GM18870 (cell line): ENCODE data around the gene COL3A1.

ENCODE experiments used
- ATAC-seq: cut with Tn5 transposase; IDR thresholded peaks from one replicate; pipeline ENCODE4 v1.9.1; 2021; ENCODE audit warnings: moderate library complexity; ENCODE audit not compliant: unreplicated experiment

COL3A1 gene

DNA sequence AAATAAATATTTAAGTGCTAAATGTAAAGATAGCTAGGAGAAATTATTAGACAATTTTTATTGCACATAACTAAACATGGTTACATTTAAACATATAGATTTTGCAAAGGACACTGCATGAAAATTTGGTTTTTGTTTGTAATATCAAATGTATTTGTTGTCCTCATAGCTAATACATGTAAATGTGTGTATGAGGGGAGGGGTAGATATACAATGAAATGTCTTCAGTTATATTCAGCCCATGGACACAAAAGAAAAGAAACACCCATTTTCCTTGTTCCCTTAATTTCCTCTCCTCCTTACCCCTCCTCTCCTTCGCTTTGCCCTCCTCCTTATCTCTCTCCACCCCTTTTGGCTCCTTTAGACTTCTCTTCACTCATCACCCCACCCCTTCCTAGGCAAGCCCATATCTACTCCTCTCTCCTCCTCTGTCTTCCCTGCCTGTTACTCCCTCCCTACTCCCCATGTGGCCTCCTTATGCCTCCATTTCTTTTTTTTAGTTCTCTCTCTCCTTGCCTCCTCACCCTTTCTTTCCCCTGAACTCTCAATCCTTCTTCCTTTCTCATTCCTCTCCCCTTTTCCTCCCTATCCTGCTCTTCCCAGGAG, 1.4 kb downstream of the COL3A1 start:
- ATAC-seq, result no peak

DNA sequence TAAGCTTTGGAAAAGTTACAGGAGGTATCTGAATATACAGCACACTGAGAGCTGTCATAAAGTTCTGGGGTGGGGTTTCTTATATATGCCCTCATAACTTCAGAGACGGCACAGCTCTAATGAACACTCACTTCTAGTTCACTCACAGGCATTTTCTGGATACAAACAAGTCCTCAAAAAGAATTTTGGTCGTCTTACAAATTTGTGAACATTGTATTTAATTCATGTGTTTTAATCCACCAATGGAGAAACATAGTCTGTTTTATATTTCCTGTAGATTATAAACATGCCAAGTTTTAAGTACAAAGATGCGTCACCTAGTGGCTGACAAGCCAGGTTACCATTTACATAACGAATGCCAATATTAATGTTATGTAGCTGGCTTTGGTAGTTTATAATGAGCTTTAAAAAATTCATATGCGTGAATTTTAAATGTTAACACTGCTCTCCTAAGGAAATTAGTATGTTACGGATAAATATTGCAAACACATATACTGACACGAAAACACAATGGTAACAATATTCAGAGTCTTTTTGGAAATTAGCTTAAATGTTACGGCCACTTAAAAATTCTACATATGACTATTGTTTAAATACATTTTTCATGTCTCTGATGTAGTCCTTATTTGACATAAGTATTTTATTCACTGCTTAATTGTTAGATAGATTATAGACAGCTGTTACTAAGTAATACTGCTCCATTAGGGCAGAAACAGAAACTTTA, 2.5 kb downstream of the COL3A1 start:
- ATAC-seq, result no peak

DNA sequence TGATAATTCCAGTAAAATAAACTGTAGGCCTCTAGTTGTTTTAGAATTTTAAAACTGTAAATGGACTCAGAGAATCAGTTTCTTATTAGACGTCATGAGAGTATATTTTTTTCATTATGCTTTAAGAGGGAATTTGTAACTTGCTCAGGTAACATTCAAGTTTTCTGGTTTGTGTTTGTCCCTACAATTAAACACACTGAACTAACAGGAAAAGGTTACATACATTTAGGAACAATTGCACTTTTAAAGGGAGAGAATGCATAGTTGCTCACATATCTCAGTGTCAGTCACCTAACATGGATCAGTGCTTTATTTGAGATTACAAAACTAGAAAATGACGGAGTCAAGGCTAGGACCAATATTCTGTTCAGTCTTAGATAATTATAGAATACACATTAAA, 3.1 kb downstream of the COL3A1 start:
- no peak for ATAC-seq

DNA sequence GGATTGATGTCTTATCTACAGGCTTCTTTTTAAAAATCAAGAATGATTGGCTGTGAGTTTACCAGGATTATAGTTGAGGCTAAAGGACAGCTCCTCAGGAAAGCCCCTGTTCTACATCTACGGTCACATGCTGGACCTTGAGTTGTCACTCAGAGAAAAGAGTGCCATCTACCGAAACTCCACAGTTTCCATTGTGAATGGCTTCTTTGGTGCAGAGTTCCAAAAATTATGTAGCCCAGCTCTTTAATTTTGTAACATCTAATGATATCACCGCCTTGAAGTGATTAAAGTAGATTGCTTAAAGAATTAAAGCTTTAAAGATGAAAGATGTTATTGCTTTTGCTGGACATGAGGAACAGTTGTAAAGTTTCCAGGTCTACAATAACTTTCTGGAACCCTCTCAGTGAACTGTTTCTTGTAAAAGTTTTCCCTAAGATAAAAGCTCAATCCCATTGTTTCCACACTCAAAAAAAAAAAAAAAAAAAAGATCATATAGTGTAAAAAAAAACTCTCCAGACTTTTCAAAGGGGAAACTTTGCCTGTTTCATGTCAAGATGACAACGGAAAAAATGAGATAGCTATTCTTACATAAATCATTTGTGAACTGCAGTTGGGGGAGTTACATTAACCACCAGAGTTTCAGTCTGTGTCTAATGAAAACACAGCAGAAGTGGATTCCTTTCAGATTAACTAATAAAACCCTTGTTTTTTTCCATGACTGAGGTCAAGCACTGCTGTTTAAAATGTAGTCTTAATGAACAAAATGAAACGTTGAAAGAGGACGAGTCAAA, 4.3 kb downstream of the COL3A1 start:
- peak; percentile 88 for ATAC-seq

DNA sequence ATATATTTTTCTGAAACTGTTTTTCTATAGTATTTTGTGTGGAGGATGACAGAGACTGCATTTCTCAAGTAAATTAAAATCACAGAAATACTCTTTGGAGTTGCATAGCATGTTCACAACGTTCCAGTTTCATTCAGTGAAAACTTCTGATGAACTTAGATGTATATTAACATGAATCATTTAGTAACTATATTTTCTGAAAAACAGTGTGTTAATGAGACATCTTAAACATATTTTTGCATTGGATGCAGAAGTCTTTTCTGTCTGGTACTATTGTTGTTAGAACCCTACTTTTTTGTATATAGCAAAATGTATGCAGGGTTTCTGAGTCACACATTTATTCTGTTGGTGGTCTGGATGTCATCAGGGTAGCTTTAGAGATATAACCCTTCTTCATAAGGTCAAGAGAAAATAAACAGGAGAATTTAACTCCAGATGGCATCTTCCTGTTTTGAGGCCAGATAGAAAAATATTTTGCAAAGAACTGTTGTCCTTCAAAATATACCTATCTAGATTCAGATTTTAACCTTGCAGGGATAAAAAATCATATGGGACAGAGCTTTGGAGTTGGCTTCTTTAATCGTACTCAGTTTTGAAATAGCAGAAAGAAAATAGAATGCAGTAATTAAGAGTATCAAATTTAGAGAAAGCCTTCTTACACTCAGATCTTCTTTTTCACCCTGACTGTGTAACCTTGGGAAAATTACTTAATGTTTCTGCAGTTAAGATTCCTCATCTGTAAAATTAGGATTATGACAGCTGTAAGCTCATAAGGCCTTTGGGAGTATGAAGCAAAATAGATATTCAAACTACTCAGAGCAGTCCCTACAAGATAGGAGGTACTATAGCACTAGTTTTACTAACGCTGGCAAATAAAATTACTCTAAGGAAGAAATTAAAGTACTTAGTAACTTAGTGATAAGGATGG, 5.3 kb downstream of the COL3A1 start:
- peak; percentile 20 for ATAC-seq

DNA sequence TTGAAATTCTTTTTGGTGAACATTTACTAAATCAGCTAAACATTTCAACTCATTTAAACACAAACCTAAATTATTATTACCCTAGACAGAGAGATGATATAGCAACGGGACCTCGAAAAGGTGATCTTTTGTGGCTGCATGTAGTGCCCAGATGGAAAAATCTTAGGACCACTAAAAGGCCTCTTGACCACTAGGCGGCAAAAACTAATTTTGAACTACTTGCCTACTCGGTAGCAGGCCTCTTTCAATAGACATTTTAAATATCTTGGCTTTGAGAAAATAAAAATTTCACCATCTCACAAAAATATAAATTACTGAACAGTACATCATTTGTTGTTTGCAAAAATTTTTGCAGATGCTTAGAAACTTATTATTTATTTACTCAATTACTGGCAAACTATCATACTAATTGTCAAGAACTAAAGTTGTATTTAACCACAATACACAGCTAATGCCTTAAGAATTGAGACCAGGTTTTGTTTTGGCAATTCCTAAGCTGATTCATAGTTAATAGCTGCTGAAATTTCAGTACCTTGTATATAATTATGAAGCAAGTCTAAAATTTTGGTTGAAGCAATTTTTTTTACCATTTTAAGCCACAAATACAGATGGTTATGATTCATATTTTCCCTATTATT, 9.4 kb downstream of the COL3A1 start:
- no peak for ATAC-seq

DNA sequence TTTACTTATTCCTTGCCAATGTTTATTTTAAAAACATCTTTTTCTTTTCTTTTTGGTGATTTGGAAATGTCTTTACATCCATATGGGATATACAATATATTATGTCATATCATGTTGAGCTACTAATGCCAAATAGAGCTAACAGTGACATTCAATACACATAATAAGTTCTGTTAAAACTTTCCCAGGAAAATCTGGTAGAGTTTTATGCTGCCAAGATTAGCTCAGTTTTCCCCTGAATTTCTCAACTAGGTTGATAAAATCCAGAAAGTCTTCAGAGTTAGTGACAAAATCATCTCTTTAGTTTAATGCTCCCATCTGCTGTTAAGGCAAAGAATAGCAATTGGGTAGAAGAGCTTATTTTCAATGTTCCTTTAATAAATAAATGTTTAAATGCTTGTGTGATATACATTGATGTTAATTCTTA, 9.9 kb downstream of the COL3A1 start:
- no peak for ATAC-seq

DNA sequence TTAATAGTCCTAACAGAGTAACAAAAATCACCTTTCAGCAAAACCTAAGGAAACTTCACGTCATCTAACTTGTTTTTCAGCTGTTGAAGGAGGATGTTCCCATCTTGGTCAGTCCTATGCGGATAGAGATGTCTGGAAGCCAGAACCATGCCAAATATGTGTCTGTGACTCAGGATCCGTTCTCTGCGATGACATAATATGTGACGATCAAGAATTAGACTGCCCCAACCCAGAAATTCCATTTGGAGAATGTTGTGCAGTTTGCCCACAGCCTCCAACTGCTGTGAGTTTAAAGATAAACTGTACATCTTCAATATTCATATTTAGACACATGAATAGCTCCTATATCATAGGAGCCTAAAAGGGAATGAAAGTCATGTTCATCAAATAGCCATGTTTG, 10.5 kb downstream of the COL3A1 start:
- ATAC-seq, result no peak

DNA sequence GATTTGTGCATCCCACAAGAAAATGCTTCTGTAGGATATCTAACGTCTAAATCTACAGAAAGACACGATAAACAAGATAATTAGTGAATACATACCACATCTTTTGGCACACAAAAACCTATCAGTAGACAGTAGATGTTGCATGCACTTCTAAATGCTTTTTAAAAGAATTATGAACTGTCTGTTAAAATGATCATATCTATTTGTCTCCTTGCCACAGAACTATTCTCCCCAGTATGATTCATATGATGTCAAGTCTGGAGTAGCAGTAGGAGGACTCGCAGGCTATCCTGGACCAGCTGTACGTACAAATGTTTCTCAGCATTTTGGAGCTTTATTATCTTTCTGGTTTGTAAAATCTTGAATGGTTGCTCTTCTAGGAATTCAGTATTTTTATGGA, 12.7 kb downstream of the COL3A1 start:
- ATAC-seq, result no peak

DNA sequence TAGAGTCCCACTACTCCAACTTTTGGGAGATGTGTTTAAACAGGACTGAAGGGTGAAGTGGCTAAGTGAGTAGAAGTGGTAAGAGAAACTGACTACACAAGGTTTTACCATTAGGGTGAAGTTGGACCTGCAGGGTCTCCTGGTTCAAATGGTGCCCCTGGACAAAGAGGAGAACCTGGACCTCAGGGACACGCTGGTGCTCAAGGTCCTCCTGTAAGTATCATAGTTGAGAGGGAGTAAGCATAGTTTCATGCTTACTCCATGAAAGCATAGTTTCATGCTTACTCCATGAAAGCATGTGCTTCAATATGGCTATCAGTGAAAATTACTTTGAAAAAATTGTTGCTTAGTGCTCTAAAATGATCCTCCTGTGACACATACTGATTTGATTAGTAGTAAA, 19.1 kb downstream of the COL3A1 start:
- ATAC-seq, result no peak

DNA sequence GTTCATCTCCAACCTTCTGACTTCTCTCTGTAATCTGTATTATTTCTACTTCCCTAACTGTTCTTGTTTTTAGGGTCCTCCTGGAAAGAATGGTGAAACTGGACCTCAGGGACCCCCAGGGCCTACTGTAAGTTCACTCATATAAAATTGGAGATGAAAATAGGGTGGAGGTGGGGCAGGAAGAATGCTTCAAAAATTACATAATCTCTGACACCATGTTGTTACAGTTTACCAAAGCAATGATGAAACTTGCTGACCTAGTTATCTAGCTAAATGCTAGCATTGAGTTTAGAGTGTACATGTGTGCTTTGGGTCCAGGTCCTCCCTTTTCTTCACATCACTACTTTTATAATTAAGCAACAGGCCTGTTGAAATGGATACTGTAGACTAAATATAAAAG, 23.1 kb downstream of the COL3A1 start:
- ATAC-seq, result no peak

DNA sequence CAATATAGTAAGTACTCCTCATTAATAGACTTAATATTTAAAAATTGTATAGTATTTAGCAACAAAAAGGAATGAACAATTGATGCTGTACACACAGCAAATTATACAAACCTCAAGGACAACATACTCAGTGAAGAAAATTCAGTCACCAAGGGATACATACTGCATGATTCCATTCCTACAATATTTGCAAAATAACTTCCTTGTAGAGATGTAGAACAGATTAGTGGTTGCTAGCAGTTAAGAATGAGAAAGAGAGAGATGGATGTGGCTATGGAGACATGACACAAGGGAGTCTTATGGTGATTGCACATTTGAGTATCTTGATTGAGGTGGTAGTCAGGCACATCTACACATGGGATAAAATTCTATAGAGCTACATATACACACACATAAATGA, 26.0 kb downstream of the COL3A1 start:
- ATAC-seq, result no peak

DNA sequence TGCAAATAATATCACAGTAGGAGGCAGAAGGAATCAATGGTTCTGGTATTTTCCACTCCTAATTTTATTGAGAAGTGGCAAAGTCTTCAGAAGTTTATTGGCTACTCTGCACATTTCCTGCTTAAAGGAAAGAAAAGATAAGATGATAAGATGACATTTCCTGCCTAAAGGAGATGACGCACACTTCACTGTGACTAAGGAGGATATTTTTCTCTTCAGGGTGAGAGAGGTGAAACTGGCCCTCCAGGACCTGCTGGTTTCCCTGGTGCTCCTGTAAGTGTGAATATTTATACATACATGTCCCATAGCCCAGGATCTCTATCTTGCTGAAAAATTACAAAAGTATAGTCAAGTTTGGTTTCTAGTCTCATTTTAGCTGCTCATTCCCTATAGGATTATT, 27.9 kb downstream of the COL3A1 start:
- no peak for ATAC-seq

DNA sequence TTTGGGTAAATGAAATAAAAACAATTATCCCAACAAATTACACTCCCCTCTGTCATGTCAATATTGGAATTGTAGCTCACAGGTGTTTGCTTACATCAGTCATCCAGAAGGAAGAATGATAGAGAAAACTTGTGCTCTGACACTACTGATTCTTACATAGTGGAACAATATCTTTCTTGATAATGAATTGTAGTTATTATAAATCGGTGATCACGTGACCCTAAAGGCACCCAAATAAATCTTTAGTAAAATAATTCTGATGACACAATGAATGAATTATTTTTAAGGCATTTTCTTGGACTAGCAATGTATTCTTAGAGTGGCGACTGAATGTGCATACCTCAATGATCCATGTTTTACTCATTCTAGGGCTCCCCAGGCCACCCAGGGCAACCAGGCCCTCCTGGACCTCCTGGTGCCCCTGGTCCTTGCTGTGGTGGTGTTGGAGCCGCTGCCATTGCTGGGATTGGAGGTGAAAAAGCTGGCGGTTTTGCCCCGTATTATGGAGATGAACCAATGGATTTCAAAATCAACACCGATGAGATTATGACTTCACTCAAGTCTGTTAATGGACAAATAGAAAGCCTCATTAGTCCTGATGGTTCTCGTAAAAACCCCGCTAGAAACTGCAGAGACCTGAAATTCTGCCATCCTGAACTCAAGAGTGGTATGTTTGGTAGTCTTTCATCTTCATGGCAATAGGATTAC, 34.5 kb downstream of the COL3A1 start:
- no peak for ATAC-seq

DNA sequence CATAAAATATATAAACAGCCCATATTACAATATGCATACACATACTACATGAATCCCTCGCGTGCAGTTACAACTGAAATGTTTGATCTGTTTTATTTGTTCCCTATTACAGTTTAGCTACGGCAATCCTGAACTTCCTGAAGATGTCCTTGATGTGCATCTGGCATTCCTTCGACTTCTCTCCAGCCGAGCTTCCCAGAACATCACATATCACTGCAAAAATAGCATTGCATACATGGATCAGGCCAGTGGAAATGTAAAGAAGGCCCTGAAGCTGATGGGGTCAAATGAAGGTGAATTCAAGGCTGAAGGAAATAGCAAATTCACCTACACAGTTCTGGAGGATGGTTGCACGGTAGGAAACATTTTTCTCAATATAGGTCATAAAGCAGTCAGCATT, 36.4 kb downstream of the COL3A1 start:
- ATAC-seq, result no peak

DNA sequence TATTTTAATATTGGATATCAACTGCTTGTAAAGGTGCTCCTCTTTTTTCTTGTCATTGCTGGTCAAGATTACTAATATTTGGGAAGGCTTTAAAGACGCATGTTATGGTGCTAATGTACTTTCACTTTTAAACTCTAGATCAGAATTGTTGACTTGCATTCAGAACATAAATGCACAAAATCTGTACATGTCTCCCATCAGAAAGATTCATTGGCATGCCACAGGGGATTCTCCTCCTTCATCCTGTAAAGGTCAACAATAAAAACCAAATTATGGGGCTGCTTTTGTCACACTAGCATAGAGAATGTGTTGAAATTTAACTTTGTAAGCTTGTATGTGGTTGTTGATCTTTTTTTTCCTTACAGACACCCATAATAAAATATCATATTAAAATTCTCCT, 38.2 kb downstream of the COL3A1 start:
- ATAC-seq, result no peak

DNA sequence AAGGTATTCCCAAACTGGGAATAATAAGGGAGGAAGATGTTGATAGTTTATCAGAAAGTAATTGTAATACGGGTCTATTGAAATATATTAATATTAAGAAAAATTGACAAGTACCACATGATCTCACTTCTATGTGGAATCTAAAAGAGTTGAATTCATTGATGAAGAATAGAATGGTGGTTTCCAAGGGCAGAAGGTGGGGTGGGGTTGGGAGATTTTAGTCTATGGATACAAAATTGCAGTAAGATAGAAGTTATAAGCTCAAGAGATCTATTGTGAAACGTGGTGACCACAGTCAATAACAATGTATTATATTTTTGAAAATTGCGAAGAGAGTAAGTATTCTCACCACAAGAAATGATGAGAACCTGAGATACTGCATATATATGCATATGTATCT, 38.9 kb downstream of the COL3A1 start:
- no peak for ATAC-seq

DNA sequence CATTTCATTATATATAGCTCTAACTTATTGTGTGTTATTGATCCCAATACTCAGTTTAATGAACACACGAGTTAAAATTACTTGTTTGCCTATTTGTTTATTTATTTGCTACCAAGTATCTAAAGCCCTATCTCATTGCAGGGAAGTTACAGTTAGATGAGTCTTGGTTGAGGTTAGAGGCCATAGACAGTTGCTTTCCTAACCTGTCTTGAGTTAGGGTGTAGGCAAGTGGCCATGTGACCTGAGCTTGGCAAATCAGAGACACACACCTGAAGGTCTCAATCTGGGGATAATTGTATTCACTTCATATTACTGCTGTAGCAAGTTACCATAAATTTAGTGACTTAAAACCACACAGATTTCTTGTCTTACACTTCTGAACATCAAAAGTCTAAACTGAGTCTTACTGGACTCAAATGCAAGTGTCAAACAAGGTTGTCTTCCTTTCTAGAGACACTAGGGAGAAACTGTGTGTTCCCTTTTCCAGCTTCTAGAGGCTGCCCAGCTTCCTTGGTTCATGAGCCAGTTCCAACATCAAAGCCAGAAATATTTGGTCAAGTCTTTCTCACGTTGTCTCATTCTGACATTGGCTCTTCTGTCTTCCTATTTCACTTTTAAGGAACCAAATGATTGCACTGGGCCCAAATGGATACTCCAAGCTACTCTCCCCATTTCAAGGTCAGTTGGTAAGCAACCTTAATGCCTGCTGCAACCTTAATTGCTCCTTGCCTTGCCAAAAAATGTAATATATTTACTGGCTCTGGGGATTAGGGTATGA, 39.7 kb downstream of the COL3A1 start:
- no peak for ATAC-seq

DNA sequence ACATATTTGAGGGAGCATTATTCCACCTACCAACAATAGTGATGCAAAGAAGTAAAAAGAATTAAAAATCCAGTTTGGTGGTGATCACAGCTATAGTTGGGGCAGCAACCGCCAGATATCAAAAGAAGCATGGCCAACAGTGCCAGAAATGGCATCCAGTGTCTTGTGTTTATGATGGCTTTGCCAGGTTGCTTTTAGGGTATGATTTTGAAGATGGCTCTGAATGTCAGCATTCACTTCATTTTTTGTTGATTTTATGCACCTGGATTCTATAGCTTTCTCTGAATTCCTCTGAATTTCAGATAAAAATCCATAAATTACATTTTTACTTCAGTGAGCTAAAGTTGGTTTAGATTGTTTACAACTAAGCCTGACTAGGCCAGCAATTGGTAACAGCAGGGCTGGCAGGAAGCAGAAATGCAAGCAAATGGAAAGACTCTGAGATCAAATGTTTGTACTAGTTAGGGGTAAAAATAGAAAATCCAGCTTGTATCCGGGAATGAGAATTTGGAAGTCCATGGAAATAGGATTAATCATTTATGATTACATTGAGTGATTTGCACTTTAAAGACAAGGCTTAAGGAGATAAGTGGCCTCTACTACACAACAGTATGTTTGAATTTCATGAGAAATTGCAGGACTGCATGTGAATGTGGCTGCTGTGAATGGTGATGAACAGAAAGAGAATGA, 40.4 kb downstream of the COL3A1 start:
- no peak for ATAC-seq
